Panc1 (cell line): ENCODE measurements around the gene CMIP. TPM values are rescaled to one million over a fixed set of nuclear protein-coding genes. Genes with fewer than 3 reads are reported as not detected.

Experiments used
- ATAC-seq: fragments of 200-7000 bp; cut with Tn5 transposase; 2 replicates; pipeline ENCODE4 v1.9.1; 2020; ENCODE audit warnings: mild to moderate bottlenecking, moderate library complexity
- BruUV-seq: library from RNA; stranded (reverse); fragments of 400-500 nt; replicated peaks from 2 replicates; lab custom pipeline; 2021; lab: Mats Ljungman, UMichigan
- CTCF ChIA-PET: fragments of 300-600 bp; sonication (Branson Sonifier 250); formaldehyde crosslinking; loops from one replicate; lab custom pipeline; 2022; ENCODE audit warnings: antibody characterized with exemption; lab: Charles Lee
- POLR2A ChIA-PET: fragments of 300-600 bp; sonication (Branson Sonifier 250); formaldehyde crosslinking; loops from one replicate; lab custom pipeline; 2022; ENCODE audit warnings: antibody characterized with exemption; lab: Charles Lee
- DNase-seq: peaks from one replicate; pipeline ENCODE4 v3.0.0-alpha.2; 2010; ENCODE audit warnings: low read depth, low spot score
- H3K27ac ChIP-seq: 2 replicates; pipeline ENCODE4 v1.5.1; 2011; ENCODE audit warnings: mild to moderate bottlenecking, low read length, inconsistent platforms
- H3K27me3 ChIP-seq: fragments of 200-500 bp; sonication (Bioruptor generic); 2 replicates; pipeline ENCODE4 v1.6.0; 2014; ENCODE audit warnings: low read length, inconsistent platforms; ENCODE audit not compliant: control insufficient read depth, insufficient read depth
- H3K36me3 ChIP-seq: fragments of 200-500 bp; sonication (Bioruptor generic); 2 replicates; pipeline ENCODE4 v1.5.1; 2014; ENCODE audit warnings: inconsistent platforms, mild to moderate bottlenecking, low read length, moderate library complexity; ENCODE audit not compliant: control insufficient read depth, insufficient read depth
- H3K4me1 ChIP-seq: 2 replicates; pipeline ENCODE4 v1.5.1; 2011; ENCODE audit warnings: inconsistent platforms, mild to moderate bottlenecking, low read length, moderate library complexity; ENCODE audit not compliant: control insufficient read depth, insufficient read depth
- H3K4me3 ChIP-seq, 2 experiments: 2 replicates each; pipeline ENCODE4 v1.5.1; 2011 to 2012; ENCODE audit warnings: low read depth in 2 of 2, low read length in 2 of 2, mild to moderate bottlenecking in 2 of 2, inconsistent platforms in 1 of 2, moderate library complexity in 1 of 2
- H3K9me3 ChIP-seq: fragments of 200-500 bp; sonication (Bioruptor generic); 2 replicates; pipeline ENCODE4 v1.5.1; 2014; ENCODE audit warnings: low read depth, mild to moderate bottlenecking, inconsistent platforms, low read length, moderate library complexity; ENCODE audit not compliant: control insufficient read depth, insufficient read depth
- CTCF ChIP-seq: fragments of 450-650 bp; IDR thresholded peaks from 2 replicates; pipeline ENCODE4 v1.5.1; 2017; ENCODE audit warnings: mild to moderate bottlenecking
- POLR2AphosphoS5 ChIP-seq: IDR thresholded peaks from 2 replicates; pipeline ENCODE4 v1.6.1; 2012; ENCODE audit warnings: mild to moderate bottlenecking, low read depth, low read length, moderate library complexity
- REST ChIP-seq, 2 experiments: IDR thresholded peaks; 2 replicates each; pipeline ENCODE4 v1.6.1; 2011 to 2012; ENCODE audit warnings: low read depth in 2 of 2, control low read depth in 1 of 2, low read length in 1 of 2, mild to moderate bottlenecking in 1 of 2, moderate library complexity in 1 of 2; ENCODE audit not compliant: insufficient read depth in 1 of 2
- SIN3A ChIP-seq: IDR thresholded peaks from 2 replicates; pipeline ENCODE4 v1.6.1; 2012; ENCODE audit warnings: low read depth, mild to moderate bottlenecking, low read length, moderate library complexity, borderline replicate concordance; ENCODE audit not compliant: insufficient read depth
- TCF7L2 ChIP-seq: IDR thresholded peaks from 2 replicates; pipeline ENCODE4 v1.6.1; 2011; ENCODE audit warnings: mild to moderate bottlenecking, low read depth, low read length, inconsistent platforms
- in situ Hi-C: cut with HindIII; loops from 2 replicates; pipeline ENCODE4 v1.10.0; 2016; ENCODE audit warnings: low sequenced_read_pairs, low pct_unique_long_range_greater_than_20kb
- intact Hi-C: fragments of 100-400 bp; cut with micrococcal nuclease; formaldehyde crosslinking; loops from one replicate; pipeline ENCODE4 v1.10.0; 2022; ENCODE audit not compliant: unreplicated experiment
- total RNA-seq: library from RNA; stranded (reverse); gene quantifications from one replicate; pipeline ENCODE4 v1.2.1, GENCODE V29; 2021; ENCODE audit not compliant: unreplicated experiment

CMIP gene
- total RNA-seq, 1 experiment from 2014 or later = 49.7 TPM

GRCh38 chr16:81477697-81478693 is 33.4 kb downstream of the CMIP start:
- Histone ChIP-seq H3K9me3 (no peaks in the 10 kb centered on the region), H3K4me3 (no peak overlapping the region), H3K27me3 (no peaks in the 10 kb centered on the region), H3K4me1 (peaks cover 11% of the 10 kb centered on the region), H3K27ac (no peak overlapping the region), H3K36me3 (no peaks in the 10 kb centered on the region)
- POLR2A ChIA-PET = no interaction called here
- TF ChIP-seq POLR2AphosphoS5 = no peak
- TF ChIP-seq SIN3A = no peak
- no peak for TF ChIP-seq CTCF
- TF ChIP-seq REST (IDR thresholded peaks at IDR 0.05; ENCODE audit: insufficient read depth in 1 of 2, low read depth in 2 of 2, low read length in 1 of 2) = no peak
- TF ChIP-seq TCF7L2 = no peak
- CTCF ChIA-PET = no interaction called here
- ATAC-seq = no peak
- intact Hi-C loops (no loop called here), in situ Hi-C loops (no loop called here)
- no TSS peak for BruUV-seq
- DNase-seq = no peak

DNA sequence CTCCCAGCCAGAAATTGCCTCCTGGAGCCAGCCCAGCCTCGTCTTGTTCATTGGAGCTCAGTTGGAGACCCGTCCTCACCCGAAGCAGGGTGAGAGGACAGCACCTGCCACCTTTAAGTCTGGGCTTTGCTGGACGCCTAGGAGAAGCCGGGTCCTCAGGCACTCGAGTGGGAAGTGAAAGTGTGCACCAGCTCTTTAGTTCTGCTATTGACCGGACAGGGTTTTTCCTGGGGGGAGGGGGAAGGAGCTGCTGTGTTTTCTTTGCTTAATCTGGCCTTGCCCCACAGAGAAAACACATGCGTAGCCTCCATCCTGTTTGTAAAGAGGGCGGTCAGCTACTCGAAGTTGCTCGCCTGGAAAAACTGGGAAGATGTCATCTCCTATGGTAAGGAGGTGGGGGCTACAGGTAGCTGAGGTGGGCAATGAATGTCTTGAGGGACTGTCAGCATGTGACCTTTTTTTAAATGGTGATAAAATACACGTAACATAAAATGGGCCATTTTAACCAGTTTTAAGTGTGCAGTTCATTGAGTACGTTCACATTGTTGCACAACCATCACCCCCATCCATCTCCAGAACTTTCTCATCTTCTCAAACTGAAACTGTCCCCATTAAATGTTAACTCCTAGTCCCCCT is 34.4 kb downstream of the CMIP start:
- no peak for TF ChIP-seq REST (IDR thresholded peaks at IDR 0.05; ENCODE audit: insufficient read depth in 1 of 2, low read depth in 2 of 2, low read length in 1 of 2)
- TF ChIP-seq CTCF = no peak
- TF ChIP-seq SIN3A = no peak
- no peak for TF ChIP-seq POLR2AphosphoS5
- no peak for TF ChIP-seq TCF7L2
- CTCF ChIA-PET = no interaction called here
- BruUV-seq = no TSS peak
- no peaks in the 10 kb centered on the region for H3K36me3 ChIP-seq
- H3K9me3 ChIP-seq = no peaks in the 10 kb centered on the region
- H3K4me3 ChIP-seq = no peak overlapping the region
- POLR2A ChIA-PET = no interaction called here
- no peak overlapping the region for H3K27ac ChIP-seq
- intact Hi-C loops = no loop called here
- H3K4me1 ChIP-seq = peaks cover 13% of the 10 kb centered on the region
- no peaks in the 10 kb centered on the region for H3K27me3 ChIP-seq
- in situ Hi-C loops = no loop called here
- no peak for DNase-seq
- ATAC-seq = no peak
